H9 (cell line): ENCODE measurements around the gene DTYMK. TPM values are rescaled to one million over a fixed set of nuclear protein-coding genes. Genes with fewer than 3 reads are reported as not detected.

Source experiments
- DNase-seq: peaks from one replicate; pipeline ENCODE4 v3.0.0-alpha.2; 2017
- H2AFZ ChIP-seq: one replicate; pipeline ENCODE4 v1.6.1; 2013; ENCODE audit warnings: mild to moderate bottlenecking, low read length, control low read depth, moderate library complexity
- H2AK5ac ChIP-seq: 2 replicates; pipeline ENCODE4 v1.6.1; 2013; ENCODE audit warnings: low read length, control low read depth, mixed read lengths; ENCODE audit not compliant: insufficient read length
- H2BK120ac ChIP-seq: one replicate; pipeline ENCODE4 v1.6.1; 2013; ENCODE audit warnings: low read depth, mild to moderate bottlenecking, low read length, control low read depth, inconsistent platforms; ENCODE audit not compliant: poor library complexity, severe bottlenecking
- H2BK12ac ChIP-seq: 2 replicates; pipeline ENCODE4 v1.6.1; 2013; ENCODE audit warnings: low read length, control low read depth, mixed read lengths, low read depth; ENCODE audit not compliant: insufficient read length
- H2BK15ac ChIP-seq: 2 replicates; pipeline ENCODE4 v1.6.1; 2013; ENCODE audit warnings: low read depth, low read length, control low read depth
- H2BK20ac ChIP-seq: one replicate; pipeline ENCODE4 v1.6.1; 2013; ENCODE audit warnings: low read depth, mild to moderate bottlenecking, low read length, control low read depth, inconsistent platforms; ENCODE audit not compliant: poor library complexity, severe bottlenecking
- H2BK5ac ChIP-seq: 2 replicates; pipeline ENCODE4 v1.6.1; 2013; ENCODE audit warnings: low read length, control low read depth, mixed read lengths; ENCODE audit not compliant: insufficient read length
- H3K14ac ChIP-seq: 2 replicates; pipeline ENCODE4 v1.6.1; 2013; ENCODE audit warnings: low read length, control low read depth; ENCODE audit not compliant: insufficient read depth
- H3K18ac ChIP-seq: 2 replicates; pipeline ENCODE4 v1.6.1; 2013; ENCODE audit warnings: low read depth, mild to moderate bottlenecking, mixed read lengths, low read length, control low read depth; ENCODE audit not compliant: insufficient read length
- H3K23ac ChIP-seq: 2 replicates; pipeline ENCODE4 v1.6.1; 2013; ENCODE audit warnings: low read length, control low read depth, mixed read lengths, low read depth; ENCODE audit not compliant: insufficient read length
- H3K23me2 ChIP-seq: 2 replicates; pipeline ENCODE4 v1.6.1; 2013; ENCODE audit warnings: low read depth, mild to moderate bottlenecking, mixed read lengths, low read length, control low read depth; ENCODE audit not compliant: insufficient read length, poor library complexity, severe bottlenecking
- H3K27ac ChIP-seq: 2 replicates; pipeline ENCODE4 v1.5.1; 2013; ENCODE audit warnings: low read length, control low read depth, mixed read lengths, low read depth; ENCODE audit not compliant: insufficient read length
- H3K27me3 ChIP-seq: 2 replicates; pipeline ENCODE4 v1.6.1; 2013; ENCODE audit warnings: low read length, control low read depth, inconsistent platforms; ENCODE audit not compliant: insufficient read depth
- H3K4ac ChIP-seq: 2 replicates; pipeline ENCODE4 v1.6.1; 2013; ENCODE audit warnings: low read depth, mild to moderate bottlenecking, control low read depth, inconsistent platforms, low read length, moderate library complexity
- H3K4me1 ChIP-seq: 2 replicates; pipeline ENCODE4 v1.6.1; 2013; ENCODE audit warnings: low read length, control low read depth, inconsistent platforms; ENCODE audit not compliant: insufficient read depth
- H3K4me2 ChIP-seq: 2 replicates; pipeline ENCODE4 v1.6.1; 2013; ENCODE audit warnings: low read length, control low read depth, mixed read lengths; ENCODE audit not compliant: insufficient read length, insufficient read depth
- H3K56ac ChIP-seq: 2 replicates; pipeline ENCODE4 v1.6.1; 2013; ENCODE audit warnings: low read depth, mild to moderate bottlenecking, mixed read lengths, low read length, control low read depth; ENCODE audit not compliant: insufficient read length
- H3K79me1 ChIP-seq: 2 replicates; pipeline ENCODE4 v1.6.1; 2013; ENCODE audit warnings: low read depth, mild to moderate bottlenecking, moderate library complexity, low read length, control low read depth, inconsistent platforms; ENCODE audit not compliant: insufficient read depth, poor library complexity, severe bottlenecking
- H3K79me2 ChIP-seq: 2 replicates; pipeline ENCODE4 v1.6.1; 2013; ENCODE audit warnings: low read length, control low read depth, inconsistent platforms; ENCODE audit not compliant: insufficient read depth
- H3K9ac ChIP-seq: 2 replicates; pipeline ENCODE4 v1.6.1; 2013; ENCODE audit warnings: low read length, control low read depth, mixed read lengths; ENCODE audit not compliant: insufficient read length; ENCODE audit errors: extremely low read depth
- H3K9me3 ChIP-seq: one replicate; pipeline ENCODE4 v1.6.1; 2013; ENCODE audit warnings: low read depth, low read length, inconsistent platforms; ENCODE audit not compliant: control insufficient read depth
- H3T11ph ChIP-seq: one replicate; pipeline ENCODE4 v1.6.1; 2013; ENCODE audit warnings: mild to moderate bottlenecking, low read length, control low read depth, inconsistent platforms
- H4K20me1 ChIP-seq: one replicate; pipeline ENCODE4 v1.6.1; 2013; ENCODE audit not compliant: control insufficient read depth, insufficient read length, insufficient read depth
- H4K5ac ChIP-seq: 2 replicates; pipeline ENCODE4 v1.6.1; 2013; ENCODE audit warnings: low read depth, mild to moderate bottlenecking, mixed read lengths, low read length, control low read depth; ENCODE audit not compliant: insufficient read length
- H4K8ac ChIP-seq: replicated peaks from 2 replicates; pipeline ENCODE4 v1.6.1; 2013; ENCODE audit warnings: low read length, control low read depth, mixed read lengths, low read depth; ENCODE audit not compliant: insufficient read length
- H4K91ac ChIP-seq: 2 replicates; pipeline ENCODE4 v1.6.1; 2013; ENCODE audit warnings: low read depth, mild to moderate bottlenecking, moderate library complexity, mixed read lengths, low read length, control low read depth; ENCODE audit not compliant: insufficient read length
- H3K27ac Mint-ChIP-seq, 3 experiments: 2 replicates in 2 of 3; 3 replicates in 1 of 3; pipeline ENCODE4 v1.8.0; 2020 to 2021; ENCODE audit warnings: mixed read lengths in 3 of 3, mild to moderate bottlenecking in 1 of 3, moderate library complexity in 1 of 3
- H3K27me3 Mint-ChIP-seq: 2 replicates; pipeline ENCODE4 v1.8.0; 2021; ENCODE audit warnings: low read depth, mild to moderate bottlenecking, moderate library complexity, mixed read lengths
- H3K36me3 Mint-ChIP-seq, 3 experiments: 2 replicates in 2 of 3; 3 replicates in 1 of 3; pipeline ENCODE4 v1.8.0; 2020 to 2021; ENCODE audit warnings: low read depth in 3 of 3, mixed read lengths in 3 of 3; ENCODE audit not compliant: insufficient read depth in 1 of 3
- H3K4me1 Mint-ChIP-seq, 2 experiments: 2 replicates each; pipeline ENCODE4 v1.8.0; 2020; ENCODE audit warnings: mixed read lengths in 2 of 2
- H3K4me3 Mint-ChIP-seq, 2 experiments: 2 replicates in 1 of 2; 3 replicates in 1 of 2; pipeline ENCODE4 v1.8.0; 2020 to 2021; ENCODE audit warnings: mild to moderate bottlenecking in 2 of 2, mixed read lengths in 2 of 2, moderate library complexity in 1 of 2
- H3K9me3 Mint-ChIP-seq, 2 experiments: 2 replicates in 1 of 2; 3 replicates in 1 of 2; pipeline ENCODE4 v1.8.0; 2020; ENCODE audit warnings: mild to moderate bottlenecking in 2 of 2, mixed read lengths in 2 of 2, moderate library complexity in 1 of 2
- WGBS: extraction: QIAGEN DNeasy Blood & Tissue Kit; methylation state at CpG from one replicate; pipeline ENCODE4 v1.1.7; 2013; ENCODE audit warnings: missing lambda C conversion rate, low lambda C conversion rate, mixed read lengths; ENCODE audit not compliant: insufficient read length; ENCODE audit errors: extremely low coverage; 5-methylcytosine and 5-hydroxymethylcytosine counted together
- total RNA-seq: library from RNA; stranded (reverse); gene quantifications from 2 replicates; pipeline ENCODE4 v1.2.1, GENCODE V29; 2021
- TF ChIP-seq, protein P1 (sequence below): fragments of 200-600 bp; sonication (generic); conservative IDR thresholded peaks from 3 replicates; pipeline ENCODE4 v1.8.0; 2021; ENCODE audit warnings: antibody characterized with exemption, mild to moderate bottlenecking

The DTYMK gene
- total RNA-seq, 1 experiment from 2014 or later = 76.0 TPM

- H3K27me3 Mint-ChIP-seq = no peaks in the 10 kb centered on the region
- H3K27ac Mint-ChIP-seq = peak overlapping the region in 1 of 3 experiments; percentile 44; a peak in 1 of 7 replicates
- peaks cover 17 to 26% of the 10 kb centered on the region in 2 experiments for H3K4me1 Mint-ChIP-seq
- H3K23me2 ChIP-seq = no peaks in the 10 kb centered on the region
- H4K20me1 ChIP-seq = no peaks in the 10 kb centered on the region
- WGBS = no CpG with 5 or more reads among the region's 9 CpGs
- H3K79me2 ChIP-seq = peaks cover 10% of the 10 kb centered on the region; the same call in 1 of the 2 replicates
- no peak overlapping the region for H2BK5ac ChIP-seq
- H3K9me3 Mint-ChIP-seq = no peaks in the 10 kb centered on the region
- H3K79me1 ChIP-seq = peaks cover 8% of the 10 kb centered on the region
- no peak overlapping the region for H2AK5ac ChIP-seq
- H4K8ac ChIP-seq = no peak overlapping the region
- no peak overlapping the region for H3K14ac ChIP-seq
- no peak overlapping the region for H3T11ph ChIP-seq
- no peaks in the 10 kb centered on the region for H3K9me3 ChIP-seq
- H3K56ac ChIP-seq = no peak overlapping the region
- H2BK12ac ChIP-seq = no peak overlapping the region
- TF ChIP-seq, protein P1, sequence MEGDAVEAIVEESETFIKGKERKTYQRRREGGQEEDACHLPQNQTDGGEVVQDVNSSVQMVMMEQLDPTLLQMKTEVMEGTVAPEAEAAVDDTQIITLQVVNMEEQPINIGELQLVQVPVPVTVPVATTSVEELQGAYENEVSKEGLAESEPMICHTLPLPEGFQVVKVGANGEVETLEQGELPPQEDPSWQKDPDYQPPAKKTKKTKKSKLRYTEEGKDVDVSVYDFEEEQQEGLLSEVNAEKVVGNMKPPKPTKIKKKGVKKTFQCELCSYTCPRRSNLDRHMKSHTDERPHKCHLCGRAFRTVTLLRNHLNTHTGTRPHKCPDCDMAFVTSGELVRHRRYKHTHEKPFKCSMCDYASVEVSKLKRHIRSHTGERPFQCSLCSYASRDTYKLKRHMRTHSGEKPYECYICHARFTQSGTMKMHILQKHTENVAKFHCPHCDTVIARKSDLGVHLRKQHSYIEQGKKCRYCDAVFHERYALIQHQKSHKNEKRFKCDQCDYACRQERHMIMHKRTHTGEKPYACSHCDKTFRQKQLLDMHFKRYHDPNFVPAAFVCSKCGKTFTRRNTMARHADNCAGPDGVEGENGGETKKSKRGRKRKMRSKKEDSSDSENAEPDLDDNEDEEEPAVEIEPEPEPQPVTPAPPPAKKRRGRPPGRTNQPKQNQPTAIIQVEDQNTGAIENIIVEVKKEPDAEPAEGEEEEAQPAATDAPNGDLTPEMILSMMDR = no peak
- H3K4me3 Mint-ChIP-seq = no peak overlapping the region
- H3K4me1 ChIP-seq = peaks cover 4% of the 10 kb centered on the region; the same call in 1 of the 2 replicates
- H4K5ac ChIP-seq = no peak overlapping the region
- H3K27ac ChIP-seq = no peak overlapping the region
- DNase-seq = no peak
- no peak overlapping the region for H3K9ac ChIP-seq
- no peak overlapping the region for H2BK15ac ChIP-seq
- no peak overlapping the region for H3K23ac ChIP-seq
- no peak overlapping the region for H3K4ac ChIP-seq
- H2AFZ ChIP-seq = no peak overlapping the region
- H3K4me2 ChIP-seq = no peak overlapping the region
- H4K91ac ChIP-seq = no peak overlapping the region
- H3K27me3 ChIP-seq = no peaks in the 10 kb centered on the region
- peaks cover 30 to 56% (median 51%) of the 10 kb centered on the region in 3 experiments for H3K36me3 Mint-ChIP-seq
- no peak overlapping the region for H2BK120ac ChIP-seq
- H3K18ac ChIP-seq = no peak overlapping the region
- H2BK20ac ChIP-seq = no peak overlapping the region
Measured at GRCh38 chr2:241652142-241652541, 34.5 kb downstream of the DTYMK start.
